ENCODE results near the gene PIM2. TPM values are rescaled to one million over a fixed set of nuclear protein-coding genes. Genes with fewer than 3 reads are reported as not detected.

Gene PIM2
- total and polyA plus RNA-seq, 2 of the 13 experiments (the other 11 are each of a cell fraction or from before 2014, with no cell fraction given), result 14.4 to 15.8 TPM

DNA sequence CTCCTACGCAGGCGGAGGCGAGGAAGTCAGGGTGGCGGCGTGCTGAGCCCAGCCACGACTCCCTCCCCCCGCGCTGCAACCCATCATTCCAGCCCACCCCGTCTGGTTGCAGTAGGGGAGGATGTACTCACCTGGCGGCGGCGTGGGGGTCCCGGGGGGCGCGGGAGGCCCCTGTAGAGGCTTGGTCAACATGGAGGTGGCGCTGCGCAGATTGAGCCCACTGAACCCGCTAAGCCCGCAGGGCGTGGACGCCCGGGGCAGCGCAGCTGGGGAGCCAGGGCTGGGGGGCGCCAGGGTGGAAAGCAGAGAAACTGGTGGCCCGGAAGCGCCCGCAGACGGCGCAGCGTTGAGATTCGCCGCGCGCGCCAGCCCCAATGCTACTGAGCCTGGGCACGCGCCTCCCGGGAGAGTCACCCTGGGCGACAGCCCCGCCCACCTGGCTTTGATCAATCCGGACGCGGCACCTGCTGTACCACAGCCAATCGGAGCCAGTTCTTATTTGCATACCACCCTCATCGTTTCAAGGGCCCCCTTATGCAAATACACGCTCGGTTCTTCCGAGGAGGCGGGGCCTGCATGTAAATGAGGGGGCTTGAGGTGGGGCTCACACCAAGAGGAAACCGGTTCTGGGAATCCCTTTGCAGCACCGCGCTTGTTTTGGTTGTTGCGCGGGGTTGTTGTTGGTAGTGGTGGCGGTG lies at the start of gene PIM2 (continued):
- TF ChIP-seq, protein P1, sequence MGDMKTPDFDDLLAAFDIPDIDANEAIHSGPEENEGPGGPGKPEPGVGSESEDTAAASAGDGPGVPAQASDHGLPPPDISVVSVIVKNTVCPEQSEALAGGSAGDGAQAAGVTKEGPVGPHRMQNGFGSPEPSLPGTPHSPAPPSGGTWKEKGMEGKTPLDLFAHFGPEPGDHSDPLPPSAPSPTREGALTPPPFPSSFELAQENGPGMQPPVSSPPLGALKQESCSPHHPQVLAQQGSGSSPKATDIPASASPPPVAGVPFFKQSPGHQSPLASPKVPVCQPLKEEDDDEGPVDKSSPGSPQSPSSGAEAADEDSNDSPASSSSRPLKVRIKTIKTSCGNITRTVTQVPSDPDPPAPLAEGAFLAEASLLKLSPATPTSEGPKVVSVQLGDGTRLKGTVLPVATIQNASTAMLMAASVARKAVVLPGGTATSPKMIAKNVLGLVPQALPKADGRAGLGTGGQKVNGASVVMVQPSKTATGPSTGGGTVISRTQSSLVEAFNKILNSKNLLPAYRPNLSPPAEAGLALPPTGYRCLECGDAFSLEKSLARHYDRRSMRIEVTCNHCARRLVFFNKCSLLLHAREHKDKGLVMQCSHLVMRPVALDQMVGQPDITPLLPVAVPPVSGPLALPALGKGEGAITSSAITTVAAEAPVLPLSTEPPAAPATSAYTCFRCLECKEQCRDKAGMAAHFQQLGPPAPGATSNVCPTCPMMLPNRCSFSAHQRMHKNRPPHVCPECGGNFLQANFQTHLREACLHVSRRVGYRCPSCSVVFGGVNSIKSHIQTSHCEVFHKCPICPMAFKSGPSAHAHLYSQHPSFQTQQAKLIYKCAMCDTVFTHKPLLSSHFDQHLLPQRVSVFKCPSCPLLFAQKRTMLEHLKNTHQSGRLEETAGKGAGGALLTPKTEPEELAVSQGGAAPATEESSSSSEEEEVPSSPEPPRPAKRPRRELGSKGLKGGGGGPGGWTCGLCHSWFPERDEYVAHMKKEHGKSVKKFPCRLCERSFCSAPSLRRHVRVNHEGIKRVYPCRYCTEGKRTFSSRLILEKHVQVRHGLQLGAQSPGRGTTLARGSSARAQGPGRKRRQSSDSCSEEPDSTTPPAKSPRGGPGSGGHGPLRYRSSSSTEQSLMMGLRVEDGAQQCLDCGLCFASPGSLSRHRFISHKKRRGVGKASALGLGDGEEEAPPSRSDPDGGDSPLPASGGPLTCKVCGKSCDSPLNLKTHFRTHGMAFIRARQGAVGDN (CRISPR knock-in tag; IDR thresholded peaks at IDR 0.05), result peak; percentile 66
- TF ChIP-seq GATAD2A (CRISPR knock-in tag; IDR thresholded peaks at IDR 0.05), result no peak
- TF ChIP-seq FOXP1 (IDR thresholded peaks at IDR 0.05), result no peak
- TF ChIP-seq FOXP1 (CRISPR knock-in tag; IDR thresholded peaks at IDR 0.05), result 0 out of 2 replicates have a peak, but pooled peaks have one; percentile 14
- TF ChIP-seq, protein P2, sequence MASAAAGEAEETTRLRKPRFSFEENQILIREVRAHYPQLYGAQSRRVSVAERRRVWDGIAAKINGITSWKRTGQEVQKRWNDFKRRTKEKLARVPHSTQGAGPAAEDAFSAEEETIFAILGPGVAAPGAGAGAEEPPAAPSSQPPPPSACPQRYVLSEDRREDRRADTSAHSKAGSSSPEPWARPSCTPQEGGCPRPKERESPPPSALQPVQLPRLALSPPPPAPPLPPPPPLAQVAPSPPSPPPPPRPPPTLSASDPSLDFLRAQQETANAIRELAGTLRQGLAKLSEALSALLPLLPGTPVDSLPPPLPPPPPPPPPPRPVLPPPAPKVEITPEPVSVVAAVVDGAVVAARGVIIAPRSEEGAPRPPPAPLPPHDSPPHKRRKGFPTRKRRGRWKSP (CRISPR knock-in tag; IDR thresholded peaks at IDR 0.05), result peak; percentile 18; the same call in 1 of the 2 replicates
- TF ChIP-seq SYNCRIP (IDR thresholded peaks at IDR 0.05; ENCODE audit: insufficient read depth, low read depth, low read length), result no peak
- no peak for TF ChIP-seq SP1 (IDR thresholded peaks at IDR 0.05)
- peak; percentile 65 for TF ChIP-seq SP1 (CRISPR knock-in tag; IDR thresholded peaks at IDR 0.05)
- TF ChIP-seq TEAD3 (CRISPR knock-in tag; optimal IDR thresholded peaks at IDR 0.05; ENCODE audit: borderline replicate concordance), result peak; percentile 51
- TF ChIP-seq, protein P3, sequence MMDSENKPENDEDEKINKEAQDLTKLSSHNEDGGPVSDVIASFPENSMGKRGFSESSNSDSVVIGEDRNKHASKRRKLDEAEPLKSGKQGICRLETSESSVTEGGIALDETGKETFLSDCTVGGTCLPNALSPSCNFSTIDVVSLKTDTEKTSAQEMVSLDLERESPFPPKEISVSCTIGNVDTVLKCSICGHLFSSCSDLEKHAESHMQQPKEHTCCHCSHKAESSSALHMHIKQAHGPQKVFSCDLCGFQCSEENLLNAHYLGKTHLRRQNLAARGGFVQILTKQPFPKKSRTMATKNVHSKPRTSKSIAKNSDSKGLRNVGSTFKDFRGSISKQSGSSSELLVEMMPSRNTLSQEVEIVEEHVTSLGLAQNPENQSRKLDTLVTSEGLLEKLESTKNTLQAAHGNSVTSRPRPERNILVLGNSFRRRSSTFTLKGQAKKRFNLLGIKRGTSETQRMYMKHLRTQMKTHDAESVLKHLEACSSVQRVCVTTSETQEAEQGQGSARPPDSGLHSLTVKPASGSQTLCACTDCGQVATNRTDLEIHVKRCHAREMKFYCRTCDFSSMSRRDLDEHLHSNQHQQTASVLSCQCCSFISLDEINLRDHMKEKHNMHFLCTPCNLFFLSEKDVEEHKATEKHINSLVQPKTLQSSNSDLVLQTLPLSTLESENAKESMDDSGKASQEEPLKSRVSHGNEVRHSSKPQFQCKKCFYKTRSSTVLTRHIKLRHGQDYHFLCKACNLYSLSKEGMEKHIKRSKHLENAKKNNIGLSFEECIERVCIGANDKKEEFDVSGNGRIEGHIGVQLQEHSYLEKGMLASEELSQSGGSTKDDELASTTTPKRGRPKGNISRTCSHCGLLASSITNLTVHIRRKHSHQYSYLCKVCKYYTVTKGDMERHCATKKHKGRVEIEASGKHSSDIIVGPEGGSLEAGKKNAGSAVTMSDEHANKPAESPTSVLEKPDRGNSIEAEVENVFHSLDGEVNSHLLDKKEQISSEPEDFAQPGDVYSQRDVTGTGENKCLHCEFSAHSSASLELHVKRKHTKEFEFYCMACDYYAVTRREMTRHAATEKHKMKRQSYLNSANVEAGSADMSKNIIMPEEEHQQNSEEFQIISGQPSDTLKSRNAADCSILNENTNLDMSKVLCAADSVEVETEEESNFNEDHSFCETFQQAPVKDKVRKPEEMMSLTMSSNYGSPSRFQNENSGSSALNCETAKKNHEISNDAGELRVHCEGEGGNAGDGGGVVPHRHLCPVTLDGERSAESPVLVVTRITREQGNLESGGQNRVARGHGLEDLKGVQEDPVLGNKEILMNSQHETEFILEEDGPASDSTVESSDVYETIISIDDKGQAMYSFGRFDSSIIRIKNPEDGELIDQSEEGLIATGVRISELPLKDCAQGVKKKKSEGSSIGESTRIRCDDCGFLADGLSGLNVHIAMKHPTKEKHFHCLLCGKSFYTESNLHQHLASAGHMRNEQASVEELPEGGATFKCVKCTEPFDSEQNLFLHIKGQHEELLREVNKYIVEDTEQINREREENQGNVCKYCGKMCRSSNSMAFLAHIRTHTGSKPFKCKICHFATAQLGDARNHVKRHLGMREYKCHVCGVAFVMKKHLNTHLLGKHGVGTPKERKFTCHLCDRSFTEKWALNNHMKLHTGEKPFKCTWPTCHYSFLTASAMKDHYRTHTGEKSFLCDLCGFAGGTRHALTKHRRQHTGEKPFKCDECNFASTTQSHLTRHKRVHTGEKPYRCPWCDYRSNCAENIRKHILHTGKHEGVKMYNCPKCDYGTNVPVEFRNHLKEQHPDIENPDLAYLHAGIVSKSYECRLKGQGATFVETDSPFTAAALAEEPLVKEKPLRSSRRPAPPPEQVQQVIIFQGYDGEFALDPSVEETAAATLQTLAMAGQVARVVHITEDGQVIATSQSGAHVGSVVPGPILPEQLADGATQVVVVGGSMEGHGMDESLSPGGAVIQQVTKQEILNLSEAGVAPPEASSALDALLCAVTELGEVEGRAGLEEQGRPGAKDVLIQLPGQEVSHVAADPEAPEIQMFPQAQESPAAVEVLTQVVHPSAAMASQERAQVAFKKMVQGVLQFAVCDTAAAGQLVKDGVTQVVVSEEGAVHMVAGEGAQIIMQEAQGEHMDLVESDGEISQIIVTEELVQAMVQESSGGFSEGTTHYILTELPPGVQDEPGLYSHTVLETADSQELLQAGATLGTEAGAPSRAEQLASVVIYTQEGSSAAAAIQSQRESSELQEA (CRISPR knock-in tag; IDR thresholded peaks at IDR 0.05; ENCODE audit: not compliant biosample characterization), result peak; percentile 65
- TF ChIP-seq, protein P4, sequence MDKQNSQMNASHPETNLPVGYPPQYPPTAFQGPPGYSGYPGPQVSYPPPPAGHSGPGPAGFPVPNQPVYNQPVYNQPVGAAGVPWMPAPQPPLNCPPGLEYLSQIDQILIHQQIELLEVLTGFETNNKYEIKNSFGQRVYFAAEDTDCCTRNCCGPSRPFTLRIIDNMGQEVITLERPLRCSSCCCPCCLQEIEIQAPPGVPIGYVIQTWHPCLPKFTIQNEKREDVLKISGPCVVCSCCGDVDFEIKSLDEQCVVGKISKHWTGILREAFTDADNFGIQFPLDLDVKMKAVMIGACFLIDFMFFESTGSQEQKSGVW (CRISPR knock-in tag; IDR thresholded peaks at IDR 0.05; ENCODE audit: borderline replicate concordance), result no peak
- peak; percentile 25; the same call in 1 of the 2 replicates for TF ChIP-seq CREM (IDR thresholded peaks at IDR 0.05)
- no peak for TF ChIP-seq CREM (CRISPR knock-in tag; IDR thresholded peaks at IDR 0.05)

All from HepG2 (cell line).